Hematopoietic multipotent progenitor cell treated with erythropoietin and hydrocortisone succinate and interleukin-3 and kit ligand, for 17 days (in vitro differentiated cells): ENCODE measurements around the gene RGL2.
"Not testable (repeated sequence)": the region's sequence is repeated elsewhere in the genome, so short reads cannot be mapped to it uniquely, and the experiment has no call there.

Experiments
- DNase-seq: peaks from one replicate; pipeline ENCODE4 v3.0.0-alpha.2; 2015; ENCODE audit warnings: low spot score

The RGL2 gene

GRCh38 chr6:33294086-33294823, 4.5 kb downstream of the RGL2 start:
- no peak for DNase-seq

- DNase-seq, result no peak
Measured at GRCh38 chr6:33292996-33293682, 5.6 kb downstream of the RGL2 start.

- no peak for DNase-seq
Measured at GRCh38 chr6:33290459-33290858, 8.3 kb downstream of the RGL2 start.

GRCh38 chr6:33289784-33290315, 8.9 kb downstream of the RGL2 start:
- DNase-seq, result no peak

- DNase-seq, result peak; percentile 94
Measured at GRCh38 chr6:33288921-33289783, 9.6 kb downstream of the RGL2 start, which contains the start of the genes PFDN6 and WDR46. TSS of gene PFDN6 (plus strand) at chr6:33289601. CDS start at chr6:33289857, 256 bp downstream. TSS of gene WDR46 (minus strand) at chr6:33289239. CDS start at chr6:33289170, 69 bp downstream.

- no peak for DNase-seq
Measured at GRCh38 chr6:33288141-33288920, 10.4 kb downstream of the RGL2 start.

GRCh38 chr6:33286946-33287914, 11.5 kb downstream of the RGL2 start:
- no peak for DNase-seq

- peak; percentile 78 for DNase-seq
Measured at GRCh38 chr6:33285214-33285613, 13.5 kb downstream of the RGL2 start.

- DNase-seq, result no peak
Measured at GRCh38 chr6:33280539-33280938, 18.2 kb downstream of the RGL2 start.

GRCh38 chr6:33279971-33280511, 18.7 kb downstream of the RGL2 start:
- peak; percentile 72 for DNase-seq

GRCh38 chr6:33279257-33279695, 19.5 kb downstream of the RGL2 start:
- no peak for DNase-seq

GRCh38 chr6:33278810-33279209, 19.9 kb downstream of the RGL2 start:
- DNase-seq, result no peak

GRCh38 chr6:33278392-33278741, 20.4 kb downstream of the RGL2 start:
- DNase-seq, result no peak

- no peak for DNase-seq
Measured at GRCh38 chr6:33277663-33278391, 20.9 kb downstream of the RGL2 start.

GRCh38 chr6:33276864-33277662, 21.7 kb downstream of the RGL2 start, which contains the start of gene B3GALT4:
TSS of gene B3GALT4 (plus strand) at chr6:33277123. CDS start at chr6:33277420, 297 bp downstream.
- peak; percentile 88 for DNase-seq

GRCh38 chr6:33276581-33276863, 22.2 kb downstream of the RGL2 start:
- DNase-seq, result no peak

GRCh38 chr6:33275795-33276580, 22.8 kb downstream of the RGL2 start:
- DNase-seq, result not testable (repeated sequence)
